Measurements from ENCODE around the gene GSG1L2.
"Not testable (repeated sequence)": the region's sequence is repeated elsewhere in the genome, so short reads cannot be mapped to it uniquely, and the experiment has no call there.

The GSG1L2 gene

DNA sequence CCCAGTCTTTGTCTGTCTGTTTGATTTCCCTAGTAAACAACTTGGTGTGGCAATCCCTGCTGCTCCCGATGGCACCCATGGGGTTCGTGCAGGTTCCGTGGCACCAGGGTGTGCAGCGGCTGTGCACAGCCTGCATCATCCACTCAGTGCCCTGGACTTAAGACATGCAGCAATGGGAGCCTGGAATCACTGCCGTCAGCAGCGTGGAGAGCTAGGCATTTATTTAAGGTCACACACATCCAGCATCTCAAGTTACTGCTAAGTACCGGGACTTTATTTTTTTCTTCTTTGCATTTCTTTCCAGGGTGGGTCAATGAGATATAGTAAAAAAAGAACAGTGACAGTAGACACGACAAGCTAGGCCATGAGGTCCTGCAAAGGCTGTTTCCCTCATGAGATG lies 33.3 kb downstream of the GSG1L2 start:
- no peak for DNase-seq

DNA sequence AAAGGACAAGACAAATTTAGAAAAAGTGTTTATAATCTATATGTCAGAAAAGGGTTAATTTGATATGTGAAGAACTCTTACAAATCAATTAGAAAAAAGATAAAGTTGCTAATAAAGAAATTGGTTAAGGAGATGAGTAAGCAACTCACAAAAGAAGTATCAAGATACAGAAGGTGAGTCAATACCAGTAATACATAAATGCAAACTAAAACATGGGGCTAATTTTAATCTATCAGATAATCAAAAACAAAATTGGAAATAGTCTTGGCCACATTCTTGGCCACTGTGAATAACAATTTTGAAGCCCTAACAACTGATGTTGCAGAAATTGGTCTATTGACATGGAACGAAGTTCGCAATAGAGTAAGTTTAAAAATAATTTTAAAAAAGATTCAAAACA lies 37.3 kb downstream of the GSG1L2 start:
- no peak for DNase-seq

DNA sequence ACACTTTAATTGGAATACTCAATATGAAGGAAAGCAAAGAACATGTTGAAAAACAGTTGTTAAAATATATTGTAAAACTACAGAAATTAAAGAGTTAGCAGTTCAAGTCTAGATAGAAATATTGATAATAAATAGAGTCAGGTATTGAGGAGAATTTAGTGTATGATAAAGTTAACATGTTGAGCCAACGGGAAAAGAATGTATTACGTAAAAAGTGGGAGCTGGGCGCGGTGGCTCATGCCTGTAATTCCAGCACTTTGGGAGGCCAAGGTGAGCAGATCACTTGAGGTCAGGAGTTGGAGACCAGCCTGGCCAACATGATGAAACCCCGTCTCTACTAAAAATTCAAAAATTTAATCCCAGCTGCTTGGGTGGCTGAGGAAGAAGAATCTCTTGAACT lies 38.4 kb downstream of the GSG1L2 start:
- not testable (repeated sequence) for DNase-seq

DNA sequence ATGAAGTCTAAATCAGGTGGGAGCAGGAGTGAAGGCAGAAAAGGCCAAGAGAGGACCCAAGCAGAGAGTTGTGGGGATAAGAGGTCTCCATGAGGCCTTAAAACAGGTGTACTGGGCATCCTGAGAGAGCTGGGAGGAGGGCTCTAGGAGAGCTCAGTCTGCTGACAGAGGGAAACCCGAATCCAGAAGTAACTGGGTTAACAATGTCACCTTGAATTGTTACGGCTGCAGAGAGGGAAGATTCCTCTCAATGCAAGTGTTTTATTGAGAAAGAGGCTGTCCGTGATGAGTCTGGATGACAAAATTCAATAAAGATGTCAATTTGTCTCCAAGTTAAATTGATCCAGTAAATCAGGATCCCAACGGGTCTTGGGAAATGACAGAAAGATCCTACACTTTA lies 38.8 kb downstream of the GSG1L2 start:
- no peak for DNase-seq

DNA sequence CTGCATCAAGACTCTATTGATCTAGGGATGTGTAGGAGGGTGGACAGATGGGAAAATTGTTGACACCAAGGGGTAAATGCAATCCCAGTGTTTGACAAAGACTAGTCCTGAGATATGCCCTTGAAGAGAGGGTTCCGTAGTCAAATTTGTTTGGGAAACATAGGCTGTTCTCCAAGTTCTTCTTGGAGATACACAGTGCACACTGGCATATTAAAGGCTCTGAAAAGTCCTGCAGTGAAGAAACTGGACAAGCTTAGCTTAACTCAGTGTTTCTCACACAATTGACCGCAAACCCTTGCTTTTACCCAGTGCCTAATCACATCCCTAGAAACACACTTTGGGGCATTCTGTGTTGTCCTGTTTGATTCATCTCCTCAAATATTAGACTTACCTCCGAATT lies 41.3 kb downstream of the GSG1L2 start:
- DNase-seq = no peak

DNA sequence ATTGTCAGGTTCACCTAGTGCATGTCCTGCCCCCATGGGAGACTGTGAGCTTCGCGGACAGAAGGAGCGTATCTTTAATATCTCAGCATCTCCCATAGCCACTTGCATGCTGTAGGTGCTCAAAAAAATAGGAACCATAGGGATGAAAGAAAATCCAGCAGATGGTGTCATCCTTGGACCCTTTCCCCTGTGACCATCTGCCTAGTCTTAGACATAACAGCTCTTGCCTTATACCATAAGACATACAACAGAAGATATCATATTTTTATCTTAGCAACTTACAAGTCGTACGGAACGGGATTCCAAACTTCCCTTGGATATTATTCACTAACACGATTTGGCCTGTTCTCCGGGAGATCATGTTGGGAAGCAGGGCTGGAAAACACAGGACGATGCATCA lies 45.0 kb downstream of the GSG1L2 start:
- DNase-seq = no peak

DNA sequence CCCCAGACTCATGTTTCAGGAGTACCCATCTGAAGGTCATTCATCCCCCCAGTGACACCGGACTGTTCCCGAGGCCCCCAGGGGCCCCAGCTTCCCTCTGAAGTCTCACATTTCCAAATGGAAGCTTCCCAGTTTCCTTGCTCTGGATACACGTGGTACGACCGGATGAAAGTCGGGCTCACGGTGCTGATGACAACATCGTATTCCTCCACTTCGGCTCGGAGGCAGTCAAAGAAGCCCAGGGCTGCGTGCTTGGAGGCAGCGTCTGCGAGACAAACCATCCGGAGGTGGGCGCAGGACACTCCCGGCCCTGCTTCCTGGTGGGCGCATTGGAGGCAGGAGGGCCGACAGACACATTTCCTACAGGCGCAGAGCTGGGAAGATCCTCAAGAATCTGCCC lies 49.2 kb downstream of the GSG1L2 start:
- DNase-seq = no peak

DNA sequence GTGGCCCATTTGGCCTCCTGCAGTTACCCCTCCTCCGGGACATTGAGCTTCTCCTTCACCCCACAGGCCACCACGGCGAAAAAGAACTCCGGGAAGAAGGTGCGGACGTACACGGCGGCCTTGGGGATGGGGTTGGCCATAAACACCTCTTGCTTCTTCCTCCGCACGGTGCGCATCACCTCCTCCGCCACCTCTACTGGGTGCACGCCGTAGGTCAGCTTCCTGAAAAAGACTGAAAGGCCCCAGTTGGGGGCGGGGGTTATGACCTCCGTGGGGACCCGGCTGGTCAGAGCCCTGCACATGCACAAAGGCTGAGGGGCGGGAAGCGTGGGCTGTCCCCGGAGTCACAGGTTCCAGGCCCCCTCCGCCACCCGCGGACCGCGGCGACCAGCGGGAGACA lies 50.4 kb downstream of the GSG1L2 start:
- no peak for DNase-seq

DNA sequence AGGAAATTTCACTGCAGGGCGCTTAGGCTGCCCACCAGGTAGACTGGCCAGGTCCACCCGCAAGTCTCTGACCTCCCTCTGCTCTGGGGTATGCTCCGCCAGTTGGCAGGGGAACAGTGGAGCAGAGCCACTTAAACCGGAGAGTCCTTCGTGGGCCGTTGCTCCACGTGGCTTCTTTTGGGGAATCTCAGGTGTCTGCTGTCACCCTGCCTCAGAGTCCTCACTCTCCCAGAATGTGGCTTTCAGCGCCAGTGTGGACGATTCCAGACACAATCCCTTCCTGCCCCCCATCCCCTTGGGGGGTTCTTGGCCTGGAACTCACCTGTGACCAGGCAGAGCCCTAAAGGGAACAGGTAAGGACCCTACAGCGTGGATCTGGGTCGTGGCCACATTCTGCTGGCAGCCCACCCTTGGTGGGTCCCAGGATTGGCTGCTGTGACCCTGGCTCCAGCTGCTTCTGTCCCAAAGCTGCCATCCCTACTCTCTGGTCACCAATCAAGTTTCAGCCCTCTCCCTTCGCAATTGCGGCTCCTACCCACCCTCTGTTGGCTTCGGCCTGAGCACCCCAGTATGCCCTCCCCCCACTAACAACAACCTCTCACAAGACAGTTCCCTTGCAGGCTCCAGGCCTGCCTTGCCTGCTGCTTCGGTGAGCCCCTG lies 52.7 kb downstream of the GSG1L2 start:
- no peak for DNase-seq

DNA sequence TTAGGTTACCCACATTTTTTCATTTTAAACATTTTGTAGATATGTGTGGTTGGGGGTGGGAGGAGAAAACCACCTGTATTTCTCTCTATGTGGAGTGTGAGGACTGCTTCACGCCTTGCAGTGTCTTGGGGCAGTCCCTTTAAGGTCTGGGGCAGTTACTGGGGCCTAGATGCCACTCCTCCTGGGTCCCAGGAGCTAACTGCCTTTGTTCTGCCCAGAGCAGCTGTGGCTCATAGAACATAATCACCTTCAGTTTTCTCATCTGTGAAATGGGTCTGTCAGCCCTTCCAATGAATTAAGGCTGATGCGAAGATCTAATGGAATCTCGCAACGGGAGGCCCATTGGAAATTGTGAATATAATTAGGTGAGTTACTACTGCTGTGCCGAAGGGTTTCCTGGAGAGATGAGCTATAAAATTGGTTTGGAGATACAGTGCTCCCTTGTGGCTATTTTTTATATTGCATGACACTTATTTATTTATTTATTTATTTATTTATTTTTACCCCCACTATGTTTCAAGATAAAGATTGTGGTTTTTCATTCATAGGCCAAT lies 53.4 kb downstream of the GSG1L2 start:
- no peak for DNase-seq

DNA sequence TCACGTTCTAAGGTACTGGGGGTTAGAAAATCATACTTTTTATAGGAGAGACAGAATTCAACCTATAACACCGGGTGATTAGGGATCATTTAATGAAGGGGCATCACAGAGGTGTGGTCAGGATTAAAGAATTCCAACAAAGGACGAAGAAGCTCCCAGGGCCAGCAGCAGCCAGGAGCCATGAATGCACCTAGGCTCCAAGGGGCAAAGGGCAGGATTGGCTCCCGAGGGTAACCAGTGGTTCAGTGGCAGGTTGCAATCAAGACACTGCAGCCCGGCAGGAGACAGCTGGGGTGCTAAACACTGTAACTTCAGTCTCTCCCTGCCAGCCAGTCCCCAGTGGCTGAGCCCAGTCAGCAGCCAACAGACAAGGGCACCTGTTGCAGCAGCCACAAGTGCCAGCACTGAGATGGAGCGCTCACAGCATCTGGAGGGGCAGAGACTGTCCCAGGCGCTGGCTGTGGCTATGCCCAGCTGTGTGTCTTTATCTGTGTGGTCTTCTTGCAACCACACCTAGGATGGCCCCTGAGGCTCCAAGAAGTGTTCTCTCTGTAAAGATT lies 54.4 kb downstream of the GSG1L2 start:
- no peak for DNase-seq

DNA sequence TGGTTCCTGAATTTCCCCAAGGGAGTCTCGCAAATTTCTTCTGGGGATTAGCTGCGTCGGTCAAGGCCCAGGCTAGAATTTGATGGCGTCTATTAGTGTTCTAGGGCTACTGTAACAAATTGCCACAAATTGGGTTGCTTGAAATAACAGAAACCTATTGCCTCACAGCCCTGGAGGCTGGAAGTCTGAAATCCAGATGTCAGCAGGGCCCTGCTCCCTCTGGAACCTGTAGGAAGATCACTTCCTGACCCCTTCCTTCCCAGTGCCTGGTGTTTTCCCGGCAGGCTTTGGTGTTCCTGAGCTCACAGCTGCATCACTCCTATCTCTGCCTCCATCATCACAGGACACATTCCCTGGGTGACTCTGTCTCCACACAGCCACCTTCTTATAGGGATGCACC lies 54.9 kb downstream of the GSG1L2 start:
- no peak for DNase-seq

DNA sequence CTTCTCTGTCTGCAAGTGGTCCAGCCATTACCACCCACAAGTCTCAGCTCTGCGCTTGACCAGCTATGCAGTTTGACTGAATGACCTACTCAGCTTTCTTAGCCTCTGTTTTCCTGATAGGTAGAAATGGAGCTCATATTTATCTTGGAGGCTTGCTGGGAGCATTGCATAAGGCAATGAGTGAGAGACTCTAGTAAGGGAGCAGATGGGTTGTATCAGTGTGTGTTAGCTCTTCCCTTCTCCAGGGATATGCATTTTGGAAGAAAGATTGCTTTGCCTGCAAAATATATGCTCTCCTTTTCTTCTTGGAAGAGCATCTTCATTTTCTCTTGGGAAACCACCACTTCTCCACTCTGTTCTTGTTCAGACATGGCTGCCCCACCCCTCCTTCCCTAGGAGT lies 56.6 kb downstream of the GSG1L2 start:
- DNase-seq = no peak

DNA sequence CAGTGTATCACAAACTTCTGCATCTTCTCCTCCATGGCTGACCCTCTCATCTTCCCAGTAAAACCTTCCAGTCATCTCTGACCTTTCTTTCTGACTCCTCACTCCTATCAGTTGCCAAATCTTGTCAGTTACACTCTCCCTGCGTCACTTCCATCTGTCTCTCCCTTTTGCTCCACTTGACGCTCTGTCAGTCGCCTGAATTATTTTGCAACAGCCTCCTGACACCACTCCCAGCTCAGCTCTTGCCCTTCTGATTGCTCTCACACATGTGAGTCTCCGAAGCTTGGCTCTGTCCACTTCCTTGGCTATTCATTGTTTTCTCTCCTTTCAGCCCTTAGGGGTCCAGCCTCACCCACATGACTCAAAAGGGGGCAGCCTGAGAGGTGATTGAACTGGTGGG lies 58.2 kb downstream of the GSG1L2 start:
- DNase-seq = no peak

DNA sequence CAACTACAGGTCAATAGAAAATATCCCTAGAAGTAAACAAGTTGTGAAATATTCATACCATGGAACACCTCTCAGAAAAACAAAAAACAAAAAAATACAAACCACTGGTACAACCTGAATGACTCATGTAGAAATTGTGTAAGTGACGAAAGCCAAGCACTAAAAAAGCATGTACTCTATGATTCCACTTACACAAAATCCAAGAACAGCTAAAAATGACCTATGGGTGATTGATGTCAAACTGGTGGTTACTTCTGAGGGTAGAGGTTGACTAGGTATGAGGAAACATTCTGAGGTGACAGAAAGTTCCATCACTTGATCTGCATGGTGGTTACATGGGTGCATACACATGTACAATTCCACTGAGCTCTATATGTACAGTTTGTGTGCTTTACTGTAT lies 61.6 kb downstream of the GSG1L2 start:
- no peak for DNase-seq

DNA sequence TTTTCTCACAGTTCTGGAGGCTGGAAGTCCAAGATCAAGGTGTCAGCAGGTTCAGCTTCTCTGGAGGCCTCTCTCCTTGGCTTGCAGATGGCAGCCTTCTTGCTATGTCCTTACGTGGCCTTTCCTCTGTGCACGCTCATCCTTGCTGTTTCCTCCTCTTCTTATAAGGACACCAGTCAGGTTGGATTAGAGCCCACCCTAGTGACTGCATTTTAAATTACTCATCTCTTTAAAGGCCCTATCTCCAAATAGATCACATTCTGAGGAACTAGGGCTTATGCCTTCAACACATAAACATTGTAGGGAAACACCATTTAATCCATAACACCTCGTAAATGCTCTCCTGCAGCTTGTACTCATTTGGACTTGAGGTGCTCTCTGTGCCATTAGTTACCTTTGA lies 66.8 kb downstream of the GSG1L2 start:
- DNase-seq = no peak

Data from activated gamma-delta T cell (primary cell).